ENCODE results near the gene SLIT3. TPM values are rescaled to one million over a fixed set of nuclear protein-coding genes. Genes with fewer than 3 reads are reported as not detected.

Gene SLIT3
- total RNA-seq, 1 experiment from 2014 or later: 0.44 TPM

DNA sequence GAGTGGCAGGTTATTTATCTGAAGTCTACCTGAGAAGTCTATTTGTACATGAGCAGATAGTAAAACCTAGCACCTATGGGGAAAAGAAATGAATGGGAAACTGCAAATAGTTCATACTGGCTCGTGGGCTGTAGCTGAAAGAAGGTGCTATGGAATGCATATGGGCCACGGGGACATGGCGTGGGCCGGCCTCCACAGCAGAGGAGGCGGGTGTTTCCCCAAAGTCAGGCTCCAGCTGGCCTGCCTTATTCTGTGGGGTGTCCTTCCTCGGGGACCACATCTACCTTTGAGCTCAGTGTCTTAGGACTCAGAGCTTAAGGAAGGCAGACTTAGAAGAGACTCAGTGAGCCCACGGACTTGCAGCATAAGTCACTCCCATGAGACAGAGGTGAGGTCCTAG lies 371.3 kb downstream of the SLIT3 start:
- CTCF ChIA-PET: no interaction called here

DNA sequence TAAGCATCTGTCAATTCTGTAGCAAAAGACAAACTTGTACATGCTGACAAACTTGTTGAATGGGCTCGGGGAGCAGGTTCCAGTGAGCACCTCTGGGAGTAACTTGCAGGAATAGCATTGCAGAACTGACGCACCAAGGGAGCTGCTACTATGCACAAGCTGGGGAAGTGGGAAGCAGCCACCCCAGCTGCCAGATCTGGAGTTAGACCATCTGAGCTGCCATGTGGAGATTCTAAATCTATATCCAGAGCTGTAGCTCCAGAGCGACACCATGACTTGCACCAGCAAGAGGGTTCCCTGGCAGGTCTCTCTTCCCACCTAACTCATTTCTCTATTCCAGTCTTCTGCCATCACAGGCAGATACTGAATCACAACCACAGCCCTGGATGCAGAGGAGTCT lies 375.8 kb downstream of the SLIT3 start:
- CTCF ChIA-PET: no interaction called here
- Histone ChIP-seq H3K27ac (ENCODE audit: low read length) (no peak overlapping the region), H3K9me3 (ENCODE audit: low read length) (no peaks in the 10 kb centered on the region), H3K4me2 (ENCODE audit: low read length) (no peak overlapping the region), H3K27me3 (ENCODE audit: low read length) (peaks cover 87% of the 10 kb centered on the region), H3K4me1 (ENCODE audit: insufficient read depth, low read length) (no peaks in the 10 kb centered on the region), H3K79me2 (ENCODE audit: low read length) (no peaks in the 10 kb centered on the region), H3K9ac (ENCODE audit: low read length) (no peak overlapping the region), H3K4me3 (ENCODE audit: low read length) (no peak overlapping the region), H2AFZ (ENCODE audit: low read length) (no peak overlapping the region), H4K20me1 (ENCODE audit: low read length) (no peaks in the 10 kb centered on the region), H3F3A (ENCODE audit: low read length, unreplicated experiment) (no peaks in the 10 kb centered on the region), H3K36me3 (ENCODE audit: low read depth, low read length) (no peaks in the 10 kb centered on the region), H3K9me2 (replicated peaks; ENCODE audit: low read length) (no peaks in the 10 kb centered on the region)
- no peak for ATAC-seq
- no TSS peak for BruUV-seq (replicated peaks)
- DNase-seq: no peak
- POLR2A ChIA-PET (ENCODE audit: unreplicated experiment): interaction anchor here (0.5 kb wide), 1 partner anchor 1586 kb away, joined by 3 read pairs; no protein-coding TSS in a partner anchor
- intact Hi-C loops (cut with micrococcal nuclease): no loop called here
- no peak for TF ChIP-seq EZH2phosphoT487 (IDR thresholded peaks at IDR 0.05; ENCODE audit: borderline replicate concordance, low read length)
- TF ChIP-seq CTCF (conservative IDR thresholded peaks at IDR 0.05; ENCODE audit: low read depth, low read length): no peak
- no peak for TF ChIP-seq EZH2 (IDR thresholded peaks at IDR 0.05; ENCODE audit: low read length, unreplicated experiment)

More for the DNA sequence above, 371.3 kb downstream of the SLIT3 start:
- H3K79me2 ChIP-seq (ENCODE audit: low read length): no peaks in the 10 kb centered on the region
- H3K27ac ChIP-seq (ENCODE audit: low read length): no peak overlapping the region
- DNase-seq (no peak), ATAC-seq (no peak)
- H3F3A ChIP-seq (ENCODE audit: low read length, unreplicated experiment): no peaks in the 10 kb centered on the region
- no TSS peak for BruUV-seq (replicated peaks)
- H3K4me3 ChIP-seq (ENCODE audit: low read length): no peak overlapping the region
- H3K9ac ChIP-seq (ENCODE audit: low read length): no peak overlapping the region
- H3K4me1 ChIP-seq (ENCODE audit: insufficient read depth, low read length): no peaks in the 10 kb centered on the region
- H2AFZ ChIP-seq (ENCODE audit: low read length): no peak overlapping the region
- H3K9me3 ChIP-seq (ENCODE audit: low read length): no peaks in the 10 kb centered on the region
- H3K27me3 ChIP-seq (ENCODE audit: low read length): peaks cover 70% of the 10 kb centered on the region
- H3K9me2 ChIP-seq (replicated peaks; ENCODE audit: low read length): no peaks in the 10 kb centered on the region
- no peak for TF ChIP-seq EZH2phosphoT487 (IDR thresholded peaks at IDR 0.05; ENCODE audit: borderline replicate concordance, low read length)
- no peak for TF ChIP-seq CTCF (conservative IDR thresholded peaks at IDR 0.05; ENCODE audit: low read depth, low read length)
- TF ChIP-seq EZH2 (IDR thresholded peaks at IDR 0.05; ENCODE audit: low read length, unreplicated experiment): no peak
- intact Hi-C loops (cut with micrococcal nuclease): no loop called here
- no peaks in the 10 kb centered on the region for H3K36me3 ChIP-seq (ENCODE audit: low read depth, low read length)
- no peaks in the 10 kb centered on the region for H4K20me1 ChIP-seq (ENCODE audit: low read length)
- POLR2A ChIA-PET (ENCODE audit: unreplicated experiment): no interaction called here
- H3K4me2 ChIP-seq (ENCODE audit: low read length): no peak overlapping the region

- peaks cover 87% of the 10 kb centered on the region for H3K27me3 ChIP-seq (ENCODE audit: low read length)
- ATAC-seq (no peak), DNase-seq (no peak)
- no TSS peak for BruUV-seq (replicated peaks)
- no peaks in the 10 kb centered on the region for H3F3A ChIP-seq (ENCODE audit: low read length, unreplicated experiment)
- H3K9ac ChIP-seq (ENCODE audit: low read length): no peak overlapping the region
- H3K4me3 ChIP-seq (ENCODE audit: low read length): no peak overlapping the region
- H3K27ac ChIP-seq (ENCODE audit: low read length): no peak overlapping the region
- H3K79me2 ChIP-seq (ENCODE audit: low read length): no peaks in the 10 kb centered on the region
- no peaks in the 10 kb centered on the region for H3K9me2 ChIP-seq (replicated peaks; ENCODE audit: low read length)
- H4K20me1 ChIP-seq (ENCODE audit: low read length): no peaks in the 10 kb centered on the region
- intact Hi-C loops (cut with micrococcal nuclease): no loop called here
- POLR2A ChIA-PET (ENCODE audit: unreplicated experiment): no interaction called here
- H3K4me1 ChIP-seq (ENCODE audit: insufficient read depth, low read length): no peaks in the 10 kb centered on the region
- no peaks in the 10 kb centered on the region for H3K9me3 ChIP-seq (ENCODE audit: low read length)
- CTCF ChIA-PET: no interaction called here
- H3K36me3 ChIP-seq (ENCODE audit: low read depth, low read length): no peaks in the 10 kb centered on the region
- TF ChIP-seq EZH2phosphoT487 (IDR thresholded peaks at IDR 0.05; ENCODE audit: borderline replicate concordance, low read length) (no peak), CTCF (conservative IDR thresholded peaks at IDR 0.05; ENCODE audit: low read depth, low read length) (no peak), EZH2 (IDR thresholded peaks at IDR 0.05; ENCODE audit: low read length, unreplicated experiment) (no peak)
- no peak overlapping the region for H2AFZ ChIP-seq (ENCODE audit: low read length)
- H3K4me2 ChIP-seq (ENCODE audit: low read length): no peak overlapping the region
These were observed 379.6 kb downstream of the SLIT3 start for GRCh38 chr5:168921147-168921866.

All from PC-3 (cell line).